Nephron progenitor cell (in vitro differentiated cells): ENCODE data around the gene ZW10.
A peak's percentile ranks its signal among the peaks of the same experiment; 100 is the strongest.
"Not testable (repeated sequence)": the region's sequence is repeated elsewhere in the genome, so short reads cannot be mapped to it uniquely, and the experiment has no call there.

Source experiments
- DNase-seq: peaks from one replicate; pipeline ENCODE4 v3.0.0; 2021
- H3K27ac Mint-ChIP-seq: 2 replicates; pipeline ENCODE4 v1.8.0; 2021; ENCODE audit warnings: mild to moderate bottlenecking, moderate library complexity, mixed read lengths
- H3K27me3 Mint-ChIP-seq: 2 replicates; pipeline ENCODE4 v1.8.0; 2021; ENCODE audit warnings: mild to moderate bottlenecking, low read depth, mixed read lengths; ENCODE audit not compliant: poor library complexity
- H3K36me3 Mint-ChIP-seq: 2 replicates; pipeline ENCODE4 v1.8.0; 2021; ENCODE audit warnings: low read depth, mixed read lengths
- H3K4me1 Mint-ChIP-seq: 2 replicates; pipeline ENCODE4 v1.8.0; 2021; ENCODE audit warnings: mixed read lengths
- H3K4me3 Mint-ChIP-seq: 2 replicates; pipeline ENCODE4 v1.8.0; 2021; ENCODE audit warnings: mild to moderate bottlenecking, moderate library complexity, mixed read lengths
- H3K9me3 Mint-ChIP-seq: 2 replicates; pipeline ENCODE4 v1.8.0; 2021; ENCODE audit warnings: mild to moderate bottlenecking, moderate library complexity, mixed read lengths
- CTCF ChIP-seq: fragments of 200-600 bp; sonication (generic); IDR thresholded peaks from 2 replicates; pipeline ENCODE4 v1.5.0; 2021; ENCODE audit warnings: antibody characterized with exemption

Gene ZW10

GRCh38 chr11:113808931-113809330 lies 35.4 kb upstream of the ZW10 start:
- TF ChIP-seq CTCF: no peak
- H3K27ac Mint-ChIP-seq: peak overlapping the region; percentile 13
- DNase-seq: no peak
- peaks cover 8% of the 10 kb centered on the region for H3K4me1 Mint-ChIP-seq
- H3K9me3 Mint-ChIP-seq: no peaks in the 10 kb centered on the region
- no peak overlapping the region for H3K4me3 Mint-ChIP-seq
- H3K36me3 Mint-ChIP-seq: peaks cover 74% of the 10 kb centered on the region
- no peaks in the 10 kb centered on the region for H3K27me3 Mint-ChIP-seq

- Mint-ChIP-seq H3K9me3 (no peaks in the 10 kb centered on the region), H3K4me1 (peaks cover 8% of the 10 kb centered on the region), H3K4me3 (no peak overlapping the region), H3K36me3 (peaks cover 67% of the 10 kb centered on the region), H3K27ac (no peak overlapping the region), H3K27me3 (no peaks in the 10 kb centered on the region)
- peak; percentile 30 for DNase-seq
- TF ChIP-seq CTCF: peak; percentile 38
Observed at GRCh38 chr11:113806406-113806805, 32.9 kb upstream of the ZW10 start.

- no peaks in the 10 kb centered on the region for H3K9me3 Mint-ChIP-seq
- H3K36me3 Mint-ChIP-seq: peaks cover 67% of the 10 kb centered on the region
- H3K27ac Mint-ChIP-seq: peak overlapping the region; percentile 45
- DNase-seq: no peak
- H3K27me3 Mint-ChIP-seq: no peaks in the 10 kb centered on the region
- no peak overlapping the region for H3K4me3 Mint-ChIP-seq
- no peak for TF ChIP-seq CTCF
- H3K4me1 Mint-ChIP-seq: peaks cover 8% of the 10 kb centered on the region
Observed at GRCh38 chr11:113805640-113806039, 32.1 kb upstream of the ZW10 start.

GRCh38 chr11:113802621-113803020 lies 29.1 kb upstream of the ZW10 start:
- DNase-seq: no peak
- TF ChIP-seq CTCF: no peak
- Mint-ChIP-seq H3K36me3 (peaks cover 65% of the 10 kb centered on the region), H3K9me3 (no peaks in the 10 kb centered on the region), H3K27me3 (no peaks in the 10 kb centered on the region), H3K4me1 (peaks cover 5% of the 10 kb centered on the region), H3K27ac (no peak overlapping the region), H3K4me3 (no peak overlapping the region)

- peaks cover 5% of the 10 kb centered on the region for H3K27me3 Mint-ChIP-seq
- peaks cover 43% of the 10 kb centered on the region for H3K36me3 Mint-ChIP-seq
- H3K9me3 Mint-ChIP-seq: no peaks in the 10 kb centered on the region
- TF ChIP-seq CTCF: peak; percentile 58
- H3K4me3 Mint-ChIP-seq: no peak overlapping the region
- no peaks in the 10 kb centered on the region for H3K4me1 Mint-ChIP-seq
- DNase-seq: peak; percentile 15
- no peak overlapping the region for H3K27ac Mint-ChIP-seq
Observed at GRCh38 chr11:113796663-113797259, 23.3 kb upstream of the ZW10 start.

GRCh38 chr11:113789675-113790320 lies 16.3 kb upstream of the ZW10 start:
- Mint-ChIP-seq H3K4me1 (peaks cover 6% of the 10 kb centered on the region), H3K36me3 (no peaks in the 10 kb centered on the region), H3K27ac (no peak overlapping the region), H3K4me3 (no peak overlapping the region), H3K27me3 (peaks cover 20% of the 10 kb centered on the region), H3K9me3 (no peaks in the 10 kb centered on the region)
- no peak for DNase-seq
- TF ChIP-seq CTCF: no peak

- not testable (repeated sequence) for H3K9me3 Mint-ChIP-seq, H3K4me3 Mint-ChIP-seq, H3K36me3 Mint-ChIP-seq, H3K27ac Mint-ChIP-seq, DNase-seq, H3K4me1 Mint-ChIP-seq
- peaks cover 25% of the 10 kb centered on the region for H3K27me3 Mint-ChIP-seq
Observed at GRCh38 chr11:113789016-113789415, 15.5 kb upstream of the ZW10 start.
